NCI-H1417 treated with DMSO at 0.1 percent for 48 hours (cell line): ENCODE data around the gene IFT122.

Experiments used
- DNase-seq: peaks from one replicate; lab custom pipeline; 2025; lab: John Stamatoyannopoulos, UW

The IFT122 gene

DNA sequence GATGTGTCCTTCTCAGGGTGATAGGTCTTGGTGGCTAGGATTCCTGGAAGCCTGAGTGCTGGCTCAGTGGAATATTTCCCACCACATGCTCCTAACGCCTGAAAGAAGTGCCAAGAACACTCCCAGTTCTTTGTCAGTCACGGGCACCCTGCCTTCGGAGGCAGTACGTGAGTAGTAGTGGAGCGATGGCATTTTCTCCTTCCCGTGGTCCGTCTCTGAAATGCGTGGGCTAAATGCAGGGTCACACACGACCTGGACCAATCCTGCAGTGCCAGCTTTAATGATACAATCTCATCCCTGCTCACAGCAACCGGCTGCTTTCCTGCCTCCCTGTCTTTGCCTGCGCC, 117.5 kb downstream of the IFT122 start:
- no peak for DNase-seq

GRCh38 chr3:129558081-129558771, 118.2 kb downstream of the IFT122 start:
- DNase-seq: no peak

- no peak for DNase-seq
These were observed 118.9 kb downstream of the IFT122 start for GRCh38 chr3:129558772-129559564.

GRCh38 chr3:129559565-129560079, 119.6 kb downstream of the IFT122 start:
- DNase-seq: no peak

GRCh38 chr3:129560269-129560787, 120.3 kb downstream of the IFT122 start:
- no peak for DNase-seq

GRCh38 chr3:129560911-129561594, 121.0 kb downstream of the IFT122 start:
- no peak for DNase-seq

GRCh38 chr3:129561619-129562248, 121.7 kb downstream of the IFT122 start:
- DNase-seq: no peak

DNA sequence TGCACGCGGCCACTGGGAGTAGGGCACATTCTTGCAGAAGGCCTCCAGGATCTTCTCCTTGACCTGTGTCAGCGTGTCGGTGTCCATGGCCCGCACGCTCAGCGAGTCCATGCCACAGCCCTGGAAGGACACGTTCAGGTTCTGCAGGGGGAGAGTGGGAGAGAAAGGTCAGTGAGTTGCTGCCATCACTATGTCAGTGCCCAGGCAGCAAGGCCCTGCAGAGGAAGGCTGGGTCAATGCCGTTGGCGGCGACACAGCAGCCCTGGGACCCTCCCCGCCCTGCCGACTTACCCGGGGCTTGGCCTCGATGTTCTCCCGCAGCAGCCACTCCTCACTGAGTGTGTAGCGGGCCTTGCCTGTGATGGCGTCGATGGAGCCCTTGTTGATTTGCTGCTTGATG, 122.8 kb downstream of the IFT122 start:
- no peak for DNase-seq

GRCh38 chr3:129563332-129563731, 123.3 kb downstream of the IFT122 start:
- no peak for DNase-seq

GRCh38 chr3:129563850-129564535, 124.0 kb downstream of the IFT122 start:
- no peak for DNase-seq

GRCh38 chr3:129564981-129565644, 125.1 kb downstream of the IFT122 start:
- DNase-seq: no peak

DNA sequence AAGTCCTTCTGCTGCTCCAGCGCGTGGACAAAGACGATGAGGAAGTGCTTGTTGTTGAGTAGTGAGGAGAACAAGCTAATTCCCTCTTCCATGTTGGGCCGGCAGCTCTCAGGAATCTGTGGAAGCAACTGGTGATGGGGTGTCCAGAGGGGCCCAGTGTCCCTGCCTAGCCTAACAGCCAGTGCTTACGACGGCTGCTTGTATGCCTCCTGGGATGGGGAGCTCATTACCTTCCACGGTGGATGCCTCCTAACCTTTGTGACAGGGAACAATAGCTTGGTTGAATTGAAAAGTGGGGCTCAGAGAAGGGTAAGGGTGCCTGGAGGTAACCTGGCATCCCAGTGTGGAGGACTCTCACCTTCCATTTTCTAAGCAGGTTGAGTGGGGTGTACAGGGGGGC, 125.9 kb downstream of the IFT122 start:
- DNase-seq: no peak

DNA sequence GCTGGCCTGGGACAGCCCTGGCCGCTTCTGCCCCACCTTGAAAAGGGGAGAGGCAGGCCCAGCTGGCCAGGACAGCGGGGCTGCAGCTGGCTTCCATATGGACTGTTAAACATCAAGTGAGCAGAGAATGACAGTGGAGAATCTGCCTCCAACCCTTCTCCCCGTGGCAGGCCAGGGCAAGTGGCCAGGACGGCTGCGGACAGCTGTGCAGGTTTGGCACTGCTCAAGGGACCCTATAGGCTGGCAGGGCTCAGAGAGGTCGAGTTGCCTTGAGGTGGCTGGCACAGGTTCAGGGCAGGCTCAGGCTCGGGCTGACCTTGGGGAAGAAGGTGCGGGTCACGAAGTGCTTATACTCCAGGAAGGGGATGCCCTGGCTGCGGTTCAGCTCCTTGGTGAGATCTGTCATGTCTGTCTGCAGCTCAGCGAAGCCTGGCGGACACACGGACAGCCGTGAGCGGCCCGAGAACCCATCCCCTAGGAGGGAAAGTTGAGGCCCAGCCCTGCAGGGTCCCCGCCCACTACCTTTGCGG, 127.2 kb downstream of the IFT122 start:
- DNase-seq: no peak

- no peak for DNase-seq
These were observed 127.9 kb downstream of the IFT122 start for GRCh38 chr3:129567939-129568338.

DNA sequence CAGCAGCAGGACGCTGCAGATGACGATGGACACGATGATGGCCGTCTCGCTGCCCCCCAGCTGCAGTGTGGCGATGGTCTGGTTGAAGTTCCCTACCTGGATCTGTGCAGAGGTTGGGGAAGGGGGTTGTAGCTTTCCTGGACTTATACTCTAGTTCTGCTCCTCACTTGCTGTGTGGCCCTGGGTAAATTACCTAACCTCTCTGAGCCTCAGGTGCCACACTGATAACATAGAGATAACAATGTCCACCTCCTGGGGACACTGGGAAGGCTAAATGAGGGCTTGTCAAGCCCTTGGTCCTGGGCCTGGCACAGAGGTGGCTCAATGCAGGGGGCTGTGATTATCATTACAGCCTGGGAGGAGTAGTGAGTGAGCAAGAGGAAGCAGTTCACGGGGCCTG, 129.8 kb downstream of the IFT122 start:
- DNase-seq: no peak
